ENCODE results near the gene PDCD1LG2.

The PDCD1LG2 gene

DNA sequence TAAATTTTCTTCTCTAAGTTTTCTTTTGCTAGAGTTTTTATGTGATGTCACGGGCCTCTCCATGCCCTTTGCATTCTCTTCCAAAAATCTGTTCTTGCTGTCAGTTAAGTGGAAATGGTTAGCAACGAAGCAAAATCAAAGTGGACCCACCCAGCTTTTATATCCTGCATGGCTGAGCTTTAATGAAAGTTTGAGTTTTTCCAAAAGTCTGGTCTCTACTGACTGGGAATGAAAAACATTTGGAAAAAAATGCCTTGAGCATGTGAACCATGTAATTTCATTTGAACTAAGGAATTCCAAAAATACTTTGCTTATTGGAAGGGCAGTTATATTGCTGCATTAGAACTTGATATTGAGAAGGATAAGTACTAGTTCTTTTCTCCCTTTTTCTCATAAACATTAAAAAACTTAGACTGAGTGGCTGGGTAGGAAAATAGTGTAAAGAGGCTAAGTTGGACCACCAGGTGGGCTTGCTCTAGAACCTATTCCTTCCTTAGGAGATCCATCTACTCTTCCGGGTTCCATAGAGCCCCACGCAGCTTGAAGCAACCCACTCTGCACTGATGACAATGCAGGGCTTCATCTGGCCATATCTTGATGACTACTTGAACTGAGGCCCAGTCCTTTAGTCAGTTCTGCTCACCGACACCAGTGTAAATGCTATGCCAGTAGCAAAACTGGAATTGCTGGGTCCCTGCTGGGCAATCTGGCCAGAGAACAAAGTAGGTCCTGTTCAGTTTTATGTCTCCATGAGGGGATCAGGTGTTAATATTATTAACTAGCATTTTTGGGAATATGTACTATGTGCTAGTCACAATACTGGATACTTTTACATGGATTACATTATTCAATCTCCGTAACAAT is 101.2 kb downstream of the PDCD1LG2 start:
- DNase-seq (ENCODE audit: low spot score) = peak; percentile 23

DNA sequence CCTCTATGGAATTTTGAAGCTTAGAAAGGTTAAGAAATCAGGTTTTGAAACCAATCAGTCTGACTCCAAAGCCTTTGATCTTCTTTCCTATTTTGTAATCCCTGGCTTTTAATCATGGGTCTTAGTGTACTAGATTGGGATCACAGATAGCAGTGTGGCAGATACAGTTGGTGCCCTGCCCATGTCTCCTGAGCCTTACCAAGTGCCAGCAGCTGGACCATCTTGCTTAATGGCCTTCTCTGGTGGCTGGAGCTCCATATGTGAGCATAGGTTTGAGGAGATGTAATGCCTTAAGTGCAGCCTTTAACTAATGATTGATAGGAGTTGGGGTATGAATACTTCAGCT is 101.8 kb downstream of the PDCD1LG2 start:
- no peak for DNase-seq (ENCODE audit: low spot score)

DNA sequence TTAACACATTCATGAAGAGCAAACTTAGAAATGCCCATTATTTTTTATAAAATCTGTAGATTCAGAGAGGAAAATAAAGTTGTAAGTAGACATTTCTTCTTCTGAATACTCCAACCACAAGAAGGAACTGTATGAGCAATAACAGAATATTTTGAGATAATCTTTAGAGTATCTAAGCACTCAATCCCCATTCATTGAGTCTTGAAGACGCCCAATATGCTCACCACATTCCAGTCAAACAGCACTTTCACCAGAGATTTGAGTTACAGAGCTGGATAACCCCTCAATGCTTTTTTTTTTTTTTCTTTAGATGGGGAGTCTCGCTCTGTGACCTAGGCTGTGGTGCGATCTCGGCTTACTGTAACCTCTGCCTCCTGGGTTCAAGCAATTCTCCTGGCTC is 103.9 kb downstream of the PDCD1LG2 start:
- DNase-seq (ENCODE audit: low spot score) = no peak

DNA sequence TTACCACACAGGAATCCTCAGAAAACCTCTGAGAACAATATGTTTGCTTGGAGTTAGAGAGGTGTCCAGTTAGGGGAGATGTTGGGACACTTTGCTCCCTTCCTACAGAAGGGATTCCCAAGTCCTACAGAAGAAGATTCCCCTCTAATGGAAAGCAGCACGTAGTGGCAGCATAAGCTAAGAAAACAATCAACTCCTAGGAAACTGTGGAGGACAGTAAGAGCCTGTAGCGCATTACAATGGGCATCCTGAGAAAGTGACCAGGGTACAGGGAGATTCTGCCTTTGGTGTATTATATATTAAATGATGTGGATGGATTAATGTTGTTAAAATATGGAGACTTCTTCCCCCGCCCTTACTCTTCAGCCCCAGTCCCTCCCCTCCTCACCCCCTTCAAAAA is 104.7 kb downstream of the PDCD1LG2 start:
- DNase-seq (ENCODE audit: low spot score) = no peak

DNA sequence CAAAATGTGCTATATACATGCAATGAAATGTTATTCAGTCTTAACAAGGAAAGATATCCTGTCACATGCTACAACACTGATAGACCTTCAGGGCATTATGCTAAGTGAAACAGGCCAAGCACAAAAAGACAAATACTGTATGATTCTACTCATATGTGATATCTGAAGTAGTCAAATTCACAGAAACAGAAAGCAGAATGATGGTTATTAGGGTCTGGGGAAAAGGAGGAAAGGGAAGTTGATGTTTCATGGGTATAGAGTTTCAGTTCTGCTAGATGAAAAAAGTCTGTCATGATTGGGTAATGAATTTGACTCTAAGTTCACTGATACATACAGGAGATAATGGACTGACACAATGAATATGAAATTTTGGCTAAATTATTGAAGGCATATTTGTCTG is 107.4 kb downstream of the PDCD1LG2 start:
- no peak for DNase-seq (ENCODE audit: low spot score)

DNA sequence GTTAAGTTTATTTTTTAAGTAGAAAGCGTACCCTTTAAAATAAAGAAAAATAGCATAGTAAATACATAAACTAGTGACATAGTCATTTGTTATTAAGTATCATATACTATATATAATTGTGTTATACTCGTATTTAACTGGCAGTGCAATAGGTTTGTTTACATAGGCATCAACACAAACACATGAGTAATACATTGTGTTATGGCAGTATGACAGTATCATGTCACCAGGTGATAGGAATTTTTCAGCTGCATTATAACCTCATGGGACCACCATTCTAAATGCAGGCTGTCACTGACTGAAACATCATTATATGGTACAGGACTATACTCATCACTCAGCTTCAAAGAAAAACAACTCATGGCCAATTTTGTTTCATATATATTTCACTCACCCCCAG is 110.2 kb downstream of the PDCD1LG2 start:
- DNase-seq (ENCODE audit: low spot score) = no peak
